ENCODE data around the gene GALNT13. TPM values are rescaled to one million over a fixed set of nuclear protein-coding genes. Genes with fewer than 3 reads are reported as not detected.
"Not testable (repeated sequence)": the region's sequence is repeated elsewhere in the genome, so short reads cannot be mapped to it uniquely, and the experiment has no call there.

Gene GALNT13
- total RNA-seq, 2 experiments from 2014 or later = not detected

GRCh38 chr2:154457286-154457685 is 585.6 kb downstream of the GALNT13 start:
- Mint-ChIP-seq H3K36me3 (no peaks in the 10 kb centered on the region), H3K27me3 (no peaks in the 10 kb centered on the region), H3K27ac (no peak overlapping the region), H3K4me3 (no peak overlapping the region), H3K4me1 (no peaks in the 10 kb centered on the region), H3K9me3 (ENCODE audit: low read depth) (no peaks in the 10 kb centered on the region)
- CTCF ChIA-PET = no interaction called here
- ATAC-seq (no peak), DNase-seq (no peak)

- no peak overlapping the region for H3K4me3 Mint-ChIP-seq
- H3K36me3 Mint-ChIP-seq = no peaks in the 10 kb centered on the region
- ATAC-seq (no peak), DNase-seq (no peak)
- H3K27ac Mint-ChIP-seq = no peak overlapping the region
- H3K4me1 Mint-ChIP-seq = no peaks in the 10 kb centered on the region
- H3K27me3 Mint-ChIP-seq = no peaks in the 10 kb centered on the region
- no peaks in the 10 kb centered on the region for H3K9me3 Mint-ChIP-seq (ENCODE audit: low read depth)
- CTCF ChIA-PET = no interaction called here
These were observed 587.6 kb downstream of the GALNT13 start for GRCh38 chr2:154459286-154459685.

GRCh38 chr2:154462634-154463033 is 590.9 kb downstream of the GALNT13 start:
- no peak for DNase-seq

GRCh38 chr2:154466226-154466625 is 594.5 kb downstream of the GALNT13 start:
- CTCF ChIA-PET = no interaction called here
- no peaks in the 10 kb centered on the region for H3K27me3 Mint-ChIP-seq
- no peaks in the 10 kb centered on the region for H3K4me1 Mint-ChIP-seq
- H3K9me3 Mint-ChIP-seq (ENCODE audit: low read depth) = no peaks in the 10 kb centered on the region
- no peak for ATAC-seq
- H3K36me3 Mint-ChIP-seq = no peaks in the 10 kb centered on the region
- no peak overlapping the region for H3K4me3 Mint-ChIP-seq
- H3K27ac Mint-ChIP-seq = no peak overlapping the region
- DNase-seq = no peak

More at GRCh38 chr2:154462634-154463033, 590.9 kb downstream of the GALNT13 start:
- H3K36me3 Mint-ChIP-seq = no peaks in the 10 kb centered on the region
- H3K4me3 Mint-ChIP-seq = no peak overlapping the region
- H3K9me3 Mint-ChIP-seq (ENCODE audit: low read depth) = no peaks in the 10 kb centered on the region
- no peak overlapping the region for H3K27ac Mint-ChIP-seq
- CTCF ChIA-PET = no interaction called here
- no peaks in the 10 kb centered on the region for H3K27me3 Mint-ChIP-seq
- no peak for ATAC-seq
- no peaks in the 10 kb centered on the region for H3K4me1 Mint-ChIP-seq

GRCh38 chr2:154470376-154470775 is 598.7 kb downstream of the GALNT13 start:
- DNase-seq = no peak

GRCh38 chr2:154471492-154471891 is 599.8 kb downstream of the GALNT13 start:
- H3K27ac Mint-ChIP-seq; CTCF ChIA-PET; DNase-seq; H3K9me3 Mint-ChIP-seq (ENCODE audit: low read depth); H3K36me3 Mint-ChIP-seq; ATAC-seq; H3K27me3 Mint-ChIP-seq; H3K4me3 Mint-ChIP-seq; H3K4me1 Mint-ChIP-seq: not testable (repeated sequence)

More at GRCh38 chr2:154470376-154470775, 598.7 kb downstream of the GALNT13 start:
- no peaks in the 10 kb centered on the region for H3K27me3 Mint-ChIP-seq
- H3K9me3 Mint-ChIP-seq (ENCODE audit: low read depth) = no peaks in the 10 kb centered on the region
- no peak overlapping the region for H3K27ac Mint-ChIP-seq
- ATAC-seq = no peak
- H3K36me3 Mint-ChIP-seq = no peaks in the 10 kb centered on the region
- H3K4me1 Mint-ChIP-seq = no peaks in the 10 kb centered on the region
- CTCF ChIA-PET = no interaction called here
- H3K4me3 Mint-ChIP-seq = no peak overlapping the region

- Mint-ChIP-seq H3K9me3 (ENCODE audit: low read depth) (peaks cover 3% of the 10 kb centered on the region), H3K36me3 (no peaks in the 10 kb centered on the region), H3K27me3 (no peaks in the 10 kb centered on the region), H3K4me3 (no peak overlapping the region), H3K27ac (no peak overlapping the region), H3K4me1 (no peaks in the 10 kb centered on the region)
- no peak for DNase-seq
- ATAC-seq = no peak
- CTCF ChIA-PET = no interaction called here
These were observed 605.6 kb downstream of the GALNT13 start for GRCh38 chr2:154477319-154477718.

GRCh38 chr2:154480521-154480920 is 608.8 kb downstream of the GALNT13 start:
- H3K27ac Mint-ChIP-seq = no peak overlapping the region
- peaks cover 3% of the 10 kb centered on the region for H3K9me3 Mint-ChIP-seq (ENCODE audit: low read depth)
- DNase-seq (no peak), ATAC-seq (no peak)
- CTCF ChIA-PET = no interaction called here
- H3K4me1 Mint-ChIP-seq = no peaks in the 10 kb centered on the region
- no peaks in the 10 kb centered on the region for H3K27me3 Mint-ChIP-seq
- no peak overlapping the region for H3K4me3 Mint-ChIP-seq
- no peaks in the 10 kb centered on the region for H3K36me3 Mint-ChIP-seq

- CTCF ChIA-PET = no interaction called here
- no peaks in the 10 kb centered on the region for H3K4me1 Mint-ChIP-seq
- H3K27me3 Mint-ChIP-seq = no peaks in the 10 kb centered on the region
- DNase-seq = no peak
- no peak overlapping the region for H3K27ac Mint-ChIP-seq
- no peaks in the 10 kb centered on the region for H3K36me3 Mint-ChIP-seq
- H3K4me3 Mint-ChIP-seq = no peak overlapping the region
- no peak for ATAC-seq
- peaks cover 3% of the 10 kb centered on the region for H3K9me3 Mint-ChIP-seq (ENCODE audit: low read depth)
These were observed 609.6 kb downstream of the GALNT13 start for GRCh38 chr2:154481336-154481735.

GRCh38 chr2:154484338-154485099 is 612.8 kb downstream of the GALNT13 start:
- no peak overlapping the region for H3K4me3 Mint-ChIP-seq

GRCh38 chr2:154488801-154489200 is 617.1 kb downstream of the GALNT13 start:
- Mint-ChIP-seq H3K27me3 (no peaks in the 10 kb centered on the region), H3K36me3 (no peaks in the 10 kb centered on the region), H3K9me3 (ENCODE audit: low read depth) (peaks cover 2% of the 10 kb centered on the region), H3K4me3 (no peak overlapping the region), H3K4me1 (no peaks in the 10 kb centered on the region), H3K27ac (no peak overlapping the region)
- ATAC-seq (no peak), DNase-seq (no peak)
- CTCF ChIA-PET = no interaction called here

More at GRCh38 chr2:154484338-154485099, 612.8 kb downstream of the GALNT13 start:
- no peak for DNase-seq
- H3K27me3 Mint-ChIP-seq = no peaks in the 10 kb centered on the region
- H3K36me3 Mint-ChIP-seq = no peaks in the 10 kb centered on the region
- H3K9me3 Mint-ChIP-seq (ENCODE audit: low read depth) = no peaks in the 10 kb centered on the region
- ATAC-seq = no peak
- no peak overlapping the region for H3K27ac Mint-ChIP-seq
- H3K4me1 Mint-ChIP-seq = no peaks in the 10 kb centered on the region
- CTCF ChIA-PET = no interaction called here

GRCh38 chr2:154489266-154489858 is 617.6 kb downstream of the GALNT13 start:
- peaks cover 2% of the 10 kb centered on the region for H3K9me3 Mint-ChIP-seq (ENCODE audit: low read depth)

GRCh38 chr2:154490530-154490929 is 618.8 kb downstream of the GALNT13 start:
- Mint-ChIP-seq H3K4me3 (no peak overlapping the region), H3K4me1 (no peaks in the 10 kb centered on the region), H3K36me3 (no peaks in the 10 kb centered on the region), H3K27me3 (no peaks in the 10 kb centered on the region), H3K9me3 (ENCODE audit: low read depth) (peaks cover 2% of the 10 kb centered on the region), H3K27ac (no peak overlapping the region)
- no peak for ATAC-seq
- no peak for DNase-seq
- CTCF ChIA-PET = no interaction called here

More at GRCh38 chr2:154489266-154489858, 617.6 kb downstream of the GALNT13 start:
- DNase-seq (no peak), ATAC-seq (no peak)
- Mint-ChIP-seq H3K36me3 (no peaks in the 10 kb centered on the region), H3K4me1 (no peaks in the 10 kb centered on the region), H3K27me3 (no peaks in the 10 kb centered on the region), H3K27ac (no peak overlapping the region), H3K4me3 (no peak overlapping the region)
- CTCF ChIA-PET = no interaction called here

GRCh38 chr2:154495455-154495868 is 623.7 kb downstream of the GALNT13 start:
- Mint-ChIP-seq H3K27me3 (no peaks in the 10 kb centered on the region), H3K4me3 (no peak overlapping the region), H3K9me3 (ENCODE audit: low read depth) (peaks cover 2% of the 10 kb centered on the region), H3K36me3 (no peaks in the 10 kb centered on the region), H3K27ac (no peak overlapping the region), H3K4me1 (no peaks in the 10 kb centered on the region)
- CTCF ChIA-PET = no interaction called here
- ATAC-seq (no peak), DNase-seq (no peak)
